ENCODE data around the gene DDX27.

- TF ChIP-seq POLR2AphosphoS5 (IDR thresholded peaks at IDR 0.05; ENCODE audit: low read depth, low read length) (no peak), ZBTB33 (CRISPR knock-in tag; IDR thresholded peaks at IDR 0.05) (no peak), ZNF143 (CRISPR knock-in tag; IDR thresholded peaks at IDR 0.05) (no peak), RAD51 (IDR thresholded peaks at IDR 0.05; ENCODE audit: borderline replicate concordance) (no peak), ELF1 (CRISPR knock-in tag; IDR thresholded peaks at IDR 0.05) (no peak), PHF20 (CRISPR knock-in tag; IDR thresholded peaks at IDR 0.05) (no peak), CHCHD3 (CRISPR knock-in tag; IDR thresholded peaks at IDR 0.05) (no peak), BCL3 (CRISPR knock-in tag; IDR thresholded peaks at IDR 0.05) (no peak), POLR2A (IDR thresholded peaks at IDR 0.05; ENCODE audit: insufficient read depth in 1 of 2, low read depth in 2 of 2, low read length in 2 of 2) (no peak), NR2F6 (IDR thresholded peaks at IDR 0.05) (no peak), NR2F6 (CRISPR knock-in tag; IDR thresholded peaks at IDR 0.05) (no peak), IRF1 (CRISPR knock-in tag; IDR thresholded peaks at IDR 0.05; ENCODE audit: low read depth) (no peak)
Measured at GRCh38 chr20:49203011-49203410, 16.2 kb upstream of the DDX27 start.
